ENCODE data around the gene CRYBB3.

DNA sequence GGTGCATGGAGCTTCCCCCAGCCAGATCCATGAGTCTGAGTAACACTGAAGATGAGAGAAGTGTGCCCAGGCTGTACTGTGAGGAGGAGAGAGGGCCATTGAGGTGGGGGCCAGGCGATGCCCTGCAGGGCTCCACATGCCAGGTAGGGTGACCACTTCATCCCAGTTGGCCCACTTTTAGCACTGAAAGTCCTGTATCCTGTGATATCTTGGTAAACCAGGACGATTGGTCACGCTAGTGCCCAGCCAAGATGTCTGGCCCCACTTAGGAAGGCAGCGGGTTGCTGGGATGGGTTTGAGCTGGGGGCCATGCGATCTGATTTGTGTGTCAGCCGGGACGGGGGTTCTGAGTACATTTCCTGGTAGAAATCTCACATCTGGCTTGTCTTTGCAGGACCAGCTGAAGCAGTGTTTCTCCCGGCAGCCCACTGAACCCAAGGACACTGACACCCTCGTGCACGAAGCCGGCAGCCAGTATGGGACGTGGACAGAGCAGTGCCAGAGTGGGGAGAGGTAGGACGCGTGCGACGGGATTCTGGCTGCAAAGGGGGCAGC is 29.2 kb upstream of the CRYBB3 start:
- TF ChIP-seq, protein P1, sequence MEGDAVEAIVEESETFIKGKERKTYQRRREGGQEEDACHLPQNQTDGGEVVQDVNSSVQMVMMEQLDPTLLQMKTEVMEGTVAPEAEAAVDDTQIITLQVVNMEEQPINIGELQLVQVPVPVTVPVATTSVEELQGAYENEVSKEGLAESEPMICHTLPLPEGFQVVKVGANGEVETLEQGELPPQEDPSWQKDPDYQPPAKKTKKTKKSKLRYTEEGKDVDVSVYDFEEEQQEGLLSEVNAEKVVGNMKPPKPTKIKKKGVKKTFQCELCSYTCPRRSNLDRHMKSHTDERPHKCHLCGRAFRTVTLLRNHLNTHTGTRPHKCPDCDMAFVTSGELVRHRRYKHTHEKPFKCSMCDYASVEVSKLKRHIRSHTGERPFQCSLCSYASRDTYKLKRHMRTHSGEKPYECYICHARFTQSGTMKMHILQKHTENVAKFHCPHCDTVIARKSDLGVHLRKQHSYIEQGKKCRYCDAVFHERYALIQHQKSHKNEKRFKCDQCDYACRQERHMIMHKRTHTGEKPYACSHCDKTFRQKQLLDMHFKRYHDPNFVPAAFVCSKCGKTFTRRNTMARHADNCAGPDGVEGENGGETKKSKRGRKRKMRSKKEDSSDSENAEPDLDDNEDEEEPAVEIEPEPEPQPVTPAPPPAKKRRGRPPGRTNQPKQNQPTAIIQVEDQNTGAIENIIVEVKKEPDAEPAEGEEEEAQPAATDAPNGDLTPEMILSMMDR (conservative IDR thresholded peaks at IDR 0.05 in 1 of 2, IDR thresholded peaks at IDR 0.05 in 1 of 2; ENCODE audit: low read depth in 1 of 2, low read length in 2 of 2): no peak
- no peak for TF ChIP-seq EZH2 (IDR thresholded peaks at IDR 0.05; ENCODE audit: low read length, missing control alignments)
